Measurements from ENCODE around the gene ZNF561.
"Not testable (repeated sequence)": the region's sequence is repeated elsewhere in the genome, so short reads cannot be mapped to it uniquely, and the experiment has no call there.

ZNF561 gene

GRCh38 chr19:9636018-9636417 lies 15.0 kb upstream of the ZNF561 start:
- Histone ChIP-seq H3K4me3 (ENCODE audit: low read depth, low read length) (no peak overlapping the region), H3K9ac (ENCODE audit: low read depth, low read length) (no peak overlapping the region), H3K36me3 (ENCODE audit: control insufficient read depth, insufficient read depth, low read length) (peaks cover 29% of the 10 kb centered on the region), H3K4me1 (ENCODE audit: control insufficient read depth, insufficient read depth, low read length) (no peaks in the 10 kb centered on the region), H3K9me3 (ENCODE audit: control insufficient read depth, insufficient read depth, low read length) (peaks cover 4% of the 10 kb centered on the region; the same call in 1 of the 2 replicates), H3K27me3 (ENCODE audit: control insufficient read depth, insufficient read depth, low read length) (no peaks in the 10 kb centered on the region), H3K27ac (ENCODE audit: low read depth, low read length) (no peak overlapping the region)

- peaks cover 9% of the 10 kb centered on the region for H3K36me3 ChIP-seq (ENCODE audit: control insufficient read depth, insufficient read depth, low read length)
- H3K4me3 ChIP-seq (ENCODE audit: low read depth, low read length): no peak overlapping the region
- no peak overlapping the region for H3K27ac ChIP-seq (ENCODE audit: low read depth, low read length)
- H3K9ac ChIP-seq (ENCODE audit: low read depth, low read length): no peak overlapping the region
- H3K9me3 ChIP-seq (ENCODE audit: control insufficient read depth, insufficient read depth, low read length): no peaks in the 10 kb centered on the region
- peaks cover 4% of the 10 kb centered on the region for H3K4me1 ChIP-seq (ENCODE audit: control insufficient read depth, insufficient read depth, low read length)
- no peaks in the 10 kb centered on the region for H3K27me3 ChIP-seq (ENCODE audit: control insufficient read depth, insufficient read depth, low read length)
These were observed 6.8 kb upstream of the ZNF561 start for GRCh38 chr19:9627856-9628255.

- Histone ChIP-seq H3K9ac (ENCODE audit: low read depth, low read length) (no peak overlapping the region), H3K27me3 (ENCODE audit: control insufficient read depth, insufficient read depth, low read length) (no peaks in the 10 kb centered on the region), H3K9me3 (ENCODE audit: control insufficient read depth, insufficient read depth, low read length) (no peaks in the 10 kb centered on the region), H3K4me3 (ENCODE audit: low read depth, low read length) (0 out of 2 replicates have a peak overlapping the region, but pooled peaks have one; percentile 0), H3K27ac (ENCODE audit: low read depth, low read length) (no peak overlapping the region), H3K4me1 (ENCODE audit: control insufficient read depth, insufficient read depth, low read length) (peaks cover 7% of the 10 kb centered on the region), H3K36me3 (ENCODE audit: control insufficient read depth, insufficient read depth, low read length) (peaks cover 21% of the 10 kb centered on the region)
These were observed 1.5 kb upstream of the ZNF561 start for GRCh38 chr19:9622531-9622930.

GRCh38 chr19:9620842-9621155 lies 233 bp downstream of the ZNF561 start:
- Histone ChIP-seq H3K4me1 (ENCODE audit: control insufficient read depth, insufficient read depth, low read length) (peaks cover 7% of the 10 kb centered on the region), H3K9me3 (ENCODE audit: control insufficient read depth, insufficient read depth, low read length) (peaks cover 3% of the 10 kb centered on the region; the same call in 1 of the 2 replicates), H3K27me3 (ENCODE audit: control insufficient read depth, insufficient read depth, low read length) (no peaks in the 10 kb centered on the region), H3K36me3 (ENCODE audit: control insufficient read depth, insufficient read depth, low read length) (peaks cover 38% of the 10 kb centered on the region), H3K4me3 (ENCODE audit: low read depth, low read length) (peak overlapping the region; percentile 82), H3K9ac (ENCODE audit: low read depth, low read length) (peak overlapping the region; percentile 98), H3K27ac (ENCODE audit: low read depth, low read length) (peak overlapping the region; percentile 97)

GRCh38 chr19:9615844-9616243 lies 5.2 kb downstream of the ZNF561 start:
- Histone ChIP-seq H3K4me1 (ENCODE audit: control insufficient read depth, insufficient read depth, low read length) (no peaks in the 10 kb centered on the region), H3K9me3 (ENCODE audit: control insufficient read depth, insufficient read depth, low read length) (peaks cover 35% of the 10 kb centered on the region), H3K9ac (ENCODE audit: low read depth, low read length) (no peak overlapping the region), H3K36me3 (ENCODE audit: control insufficient read depth, insufficient read depth, low read length) (peaks cover 88% of the 10 kb centered on the region), H3K27ac (ENCODE audit: low read depth, low read length) (no peak overlapping the region), H3K27me3 (ENCODE audit: control insufficient read depth, insufficient read depth, low read length) (no peaks in the 10 kb centered on the region), H3K4me3 (ENCODE audit: low read depth, low read length) (no peak overlapping the region)

GRCh38 chr19:9610484-9611113 lies 10.4 kb downstream of the ZNF561 start:
- no peak overlapping the region for H3K27ac ChIP-seq (ENCODE audit: low read depth, low read length)
- H3K9me3 ChIP-seq (ENCODE audit: control insufficient read depth, insufficient read depth, low read length): peaks cover 51% of the 10 kb centered on the region
- H3K36me3 ChIP-seq (ENCODE audit: control insufficient read depth, insufficient read depth, low read length): peaks cover 75% of the 10 kb centered on the region
- H3K4me1 ChIP-seq (ENCODE audit: control insufficient read depth, insufficient read depth, low read length): no peaks in the 10 kb centered on the region
- H3K9ac ChIP-seq (ENCODE audit: low read depth, low read length): no peak overlapping the region
- no peak overlapping the region for H3K4me3 ChIP-seq (ENCODE audit: low read depth, low read length)
- no peaks in the 10 kb centered on the region for H3K27me3 ChIP-seq (ENCODE audit: control insufficient read depth, insufficient read depth, low read length)

GRCh38 chr19:9608912-9609311 lies 12.1 kb downstream of the ZNF561 start:
- Histone ChIP-seq H3K9ac (ENCODE audit: low read depth, low read length) (no peak overlapping the region), H3K4me1 (ENCODE audit: control insufficient read depth, insufficient read depth, low read length) (no peaks in the 10 kb centered on the region), H3K4me3 (ENCODE audit: low read depth, low read length) (no peak overlapping the region), H3K9me3 (ENCODE audit: control insufficient read depth, insufficient read depth, low read length) (peaks cover 49% of the 10 kb centered on the region), H3K36me3 (ENCODE audit: control insufficient read depth, insufficient read depth, low read length) (peaks cover 58% of the 10 kb centered on the region), H3K27me3 (ENCODE audit: control insufficient read depth, insufficient read depth, low read length) (no peaks in the 10 kb centered on the region), H3K27ac (ENCODE audit: low read depth, low read length) (no peak overlapping the region)

GRCh38 chr19:9597027-9597426 lies 24.0 kb downstream of the ZNF561 start:
- Histone ChIP-seq H3K9me3 (ENCODE audit: control insufficient read depth, insufficient read depth, low read length) (peaks cover 10% of the 10 kb centered on the region; the same call in 1 of the 2 replicates), H3K27ac (ENCODE audit: low read depth, low read length) (no peak overlapping the region), H3K4me1 (ENCODE audit: control insufficient read depth, insufficient read depth, low read length) (no peaks in the 10 kb centered on the region), H3K4me3 (ENCODE audit: low read depth, low read length) (no peak overlapping the region), H3K36me3 (ENCODE audit: control insufficient read depth, insufficient read depth, low read length) (no peaks in the 10 kb centered on the region), H3K27me3 (ENCODE audit: control insufficient read depth, insufficient read depth, low read length) (no peaks in the 10 kb centered on the region), H3K9ac (ENCODE audit: low read depth, low read length) (no peak overlapping the region)

- peaks cover 18% of the 10 kb centered on the region for H3K4me1 ChIP-seq (ENCODE audit: control insufficient read depth, insufficient read depth, low read length)
- no peaks in the 10 kb centered on the region for H3K27me3 ChIP-seq (ENCODE audit: control insufficient read depth, insufficient read depth, low read length)
- no peak overlapping the region for H3K4me3 ChIP-seq (ENCODE audit: low read depth, low read length)
- H3K36me3 ChIP-seq (ENCODE audit: control insufficient read depth, insufficient read depth, low read length): peaks cover 4% of the 10 kb centered on the region
- H3K9ac ChIP-seq (ENCODE audit: low read depth, low read length): no peak overlapping the region
- H3K9me3 ChIP-seq (ENCODE audit: control insufficient read depth, insufficient read depth, low read length): no peaks in the 10 kb centered on the region
- H3K27ac ChIP-seq (ENCODE audit: low read depth, low read length): no peak overlapping the region
These were observed 34.3 kb downstream of the ZNF561 start for GRCh38 chr19:9586764-9587163.

GRCh38 chr19:9584073-9584833 lies 36.8 kb downstream of the ZNF561 start, which contains the start of gene ZNF121:
TSS of gene ZNF121 (minus strand) at chr19:9584504. CDS start at chr19:9568097, 16,407 bp downstream.
- Histone ChIP-seq H3K4me3 (ENCODE audit: low read depth, low read length) (peak within 1 kb of the TSS; percentile 98), H3K9me3 (ENCODE audit: control insufficient read depth, insufficient read depth, low read length) (no peaks in the 10 kb centered on the region), H3K27ac (ENCODE audit: low read depth, low read length) (peak within 1 kb of the TSS; percentile 92), H3K36me3 (ENCODE audit: control insufficient read depth, insufficient read depth, low read length) (peaks cover 22% of the 10 kb centered on the region), H3K4me1 (ENCODE audit: control insufficient read depth, insufficient read depth, low read length) (peaks cover 18% of the 10 kb centered on the region), H3K27me3 (ENCODE audit: control insufficient read depth, insufficient read depth, low read length) (no peaks in the 10 kb centered on the region), H3K9ac (ENCODE audit: low read depth, low read length) (peak within 1 kb of the TSS; percentile 99)

- H3K27ac ChIP-seq (ENCODE audit: low read depth, low read length): peak overlapping the region; percentile 70
- H3K9ac ChIP-seq (ENCODE audit: low read depth, low read length): peak overlapping the region; percentile 25
- H3K4me1 ChIP-seq (ENCODE audit: control insufficient read depth, insufficient read depth, low read length): peaks cover 15% of the 10 kb centered on the region
- H3K9me3 ChIP-seq (ENCODE audit: control insufficient read depth, insufficient read depth, low read length); H3K27me3 ChIP-seq (ENCODE audit: control insufficient read depth, insufficient read depth, low read length): not testable (repeated sequence)
- peaks cover 32% of the 10 kb centered on the region for H3K36me3 ChIP-seq (ENCODE audit: control insufficient read depth, insufficient read depth, low read length)
- H3K4me3 ChIP-seq (ENCODE audit: low read depth, low read length): peak overlapping the region; percentile 98
These were observed 38.8 kb downstream of the ZNF561 start for GRCh38 chr19:9582081-9582725.
